CD4-positive, alpha-beta T cell treated with Interleukin-2 at 100 ng/mL for 4 hours (primary cell): ENCODE results near the gene SVOPL.
"Not testable (repeated sequence)": the region's sequence is repeated elsewhere in the genome, so short reads cannot be mapped to it uniquely, and the experiment has no call there.

Experiments used
- DNase-seq: peaks from one replicate; pipeline ENCODE4 v3.0.0-alpha.2; 2020; ENCODE audit warnings: low spot score

SVOPL gene, protein sequence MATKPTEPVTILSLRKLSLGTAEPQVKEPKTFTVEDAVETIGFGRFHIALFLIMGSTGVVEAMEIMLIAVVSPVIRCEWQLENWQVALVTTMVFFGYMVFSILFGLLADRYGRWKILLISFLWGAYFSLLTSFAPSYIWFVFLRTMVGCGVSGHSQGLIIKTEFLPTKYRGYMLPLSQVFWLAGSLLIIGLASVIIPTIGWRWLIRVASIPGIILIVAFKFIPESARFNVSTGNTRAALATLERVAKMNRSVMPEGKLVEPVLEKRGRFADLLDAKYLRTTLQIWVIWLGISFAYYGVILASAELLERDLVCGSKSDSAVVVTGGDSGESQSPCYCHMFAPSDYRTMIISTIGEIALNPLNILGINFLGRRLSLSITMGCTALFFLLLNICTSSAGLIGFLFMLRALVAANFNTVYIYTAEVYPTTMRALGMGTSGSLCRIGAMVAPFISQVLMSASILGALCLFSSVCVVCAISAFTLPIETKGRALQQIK

DNA sequence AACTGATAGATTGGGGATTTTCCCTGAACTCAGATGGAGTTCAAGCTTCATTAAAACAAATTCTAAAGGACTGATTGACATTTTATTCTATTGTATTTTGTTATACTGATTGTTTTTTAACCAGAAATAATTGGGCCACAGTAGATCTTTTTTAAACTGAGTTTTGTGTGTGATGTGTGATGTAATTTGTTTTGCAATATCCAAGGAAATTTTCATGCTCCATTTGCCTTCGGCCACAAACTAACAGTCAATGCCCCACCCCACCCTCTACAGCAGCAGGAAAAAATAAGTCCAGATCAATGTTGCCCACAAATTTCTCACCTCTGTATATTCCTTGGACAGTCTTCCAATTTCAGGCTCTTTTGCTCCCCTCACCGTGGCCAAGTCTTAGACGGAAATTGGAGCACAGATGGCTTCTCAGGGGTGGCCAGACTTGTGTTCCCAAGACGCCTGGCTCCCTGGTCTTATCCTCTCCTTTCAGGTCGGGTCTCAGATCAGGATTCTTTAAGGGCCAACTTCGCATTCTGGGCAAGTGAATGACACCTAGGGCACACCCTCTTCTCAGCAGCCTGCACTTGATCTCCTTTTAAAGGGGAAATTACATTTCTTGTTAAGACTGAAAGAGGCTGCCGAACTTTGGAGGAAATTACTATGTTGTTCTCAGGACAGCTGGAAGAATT, at the start of gene SVOPL:
Gene SVOPL (minus strand): TSS at position 506 of the 680 bp plus-strand sequence. CDS start 22,317 bp downstream, outside the sequence.
- DNase-seq: no peak

DNA sequence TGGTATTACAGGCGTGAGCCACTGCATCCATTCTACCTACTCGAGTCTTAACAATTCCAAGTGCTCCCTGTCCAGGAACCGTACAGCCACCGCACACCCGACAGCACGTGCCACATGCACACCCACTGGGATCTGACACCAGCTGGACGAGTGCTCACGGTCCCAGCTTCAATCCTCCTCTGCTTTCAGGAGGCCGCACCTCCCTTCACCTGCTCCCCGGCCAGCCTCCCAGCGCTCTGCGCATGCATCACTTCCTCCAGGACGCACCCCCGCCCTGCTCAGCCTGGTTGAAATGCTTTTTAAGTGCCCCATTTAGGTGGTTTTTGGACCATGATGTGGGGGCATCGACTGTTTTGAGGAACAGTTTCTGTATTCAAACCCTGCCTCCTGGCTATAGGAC, 49.3 kb upstream of the SVOPL start:
- DNase-seq: no peak

DNA sequence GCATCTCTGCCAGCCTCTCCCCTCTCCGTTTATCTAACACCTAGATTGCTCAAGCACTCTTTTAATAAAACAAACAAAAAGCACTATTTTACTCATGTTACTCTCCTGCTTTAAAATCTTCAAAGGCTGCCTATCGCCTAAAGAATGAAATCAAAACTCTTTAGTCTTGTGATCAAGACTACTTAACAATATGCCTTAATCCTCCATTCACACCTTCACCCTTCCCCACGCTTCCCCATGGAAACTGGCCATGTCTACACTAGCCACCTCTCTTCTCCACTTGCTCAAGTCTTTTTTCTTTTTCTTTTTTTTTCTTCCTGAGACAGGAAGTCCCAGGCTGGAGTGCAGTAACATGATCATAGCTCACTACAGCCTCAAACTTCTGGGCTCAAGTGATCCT, 48.8 kb upstream of the SVOPL start:
- no peak for DNase-seq

DNA sequence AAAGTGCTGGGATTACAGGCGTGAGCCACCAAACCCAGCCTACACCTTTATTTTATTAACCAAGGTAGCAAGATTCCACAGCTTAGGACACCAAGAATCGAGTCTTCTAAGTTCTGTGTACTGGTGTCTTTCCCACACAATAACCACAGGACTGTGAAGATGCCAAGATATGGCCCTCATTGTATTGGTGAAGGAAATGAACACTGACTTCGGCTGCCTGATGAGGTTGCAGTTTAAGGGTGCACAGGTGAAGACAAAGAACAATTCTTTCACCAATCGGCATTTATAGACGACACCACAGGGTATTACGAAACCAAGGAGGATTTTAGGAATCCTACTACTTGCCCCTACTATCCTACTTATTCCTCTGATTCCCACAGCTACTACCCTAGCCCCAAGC, 47.5 kb upstream of the SVOPL start:
- no peak for DNase-seq

DNA sequence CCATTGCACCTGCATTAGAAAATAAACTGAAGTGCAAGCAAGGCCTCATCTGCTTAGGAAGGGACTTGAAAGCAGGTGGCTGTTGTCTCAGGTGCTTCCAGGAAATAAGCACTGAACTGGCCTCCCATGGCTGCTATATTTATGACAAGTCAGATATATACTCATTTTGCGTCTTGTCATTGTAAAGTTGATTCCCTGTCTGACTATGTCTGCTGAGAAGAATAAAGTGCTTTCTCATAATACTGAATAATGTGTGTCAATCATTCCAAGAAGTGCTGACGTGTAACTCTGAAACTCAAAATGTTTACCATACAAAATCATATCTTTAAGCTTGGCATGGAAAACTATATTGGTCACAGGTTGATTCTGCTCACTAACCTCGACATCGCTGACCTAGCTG, 44.9 kb upstream of the SVOPL start:
- DNase-seq: peak; percentile 28

DNA sequence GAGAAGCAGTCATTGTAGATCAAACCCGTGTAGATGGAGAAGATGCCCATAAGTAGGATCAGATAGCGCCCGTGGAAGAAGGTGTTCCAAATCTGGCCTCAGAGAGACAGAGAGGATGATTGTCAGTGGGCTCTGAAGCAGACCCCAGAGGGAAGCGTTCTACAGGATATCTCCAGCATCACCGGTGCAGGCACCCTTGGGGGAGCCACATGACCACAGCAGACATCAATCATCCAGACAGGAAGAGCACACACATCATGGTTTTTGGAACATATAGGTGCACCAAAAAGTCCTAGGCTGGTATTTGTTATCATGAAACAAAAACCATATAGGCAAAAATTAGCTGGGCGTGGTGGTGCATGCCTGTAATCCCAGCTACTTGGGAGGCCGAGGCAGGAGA, 44.0 kb upstream of the SVOPL start:
- no peak for DNase-seq

DNA sequence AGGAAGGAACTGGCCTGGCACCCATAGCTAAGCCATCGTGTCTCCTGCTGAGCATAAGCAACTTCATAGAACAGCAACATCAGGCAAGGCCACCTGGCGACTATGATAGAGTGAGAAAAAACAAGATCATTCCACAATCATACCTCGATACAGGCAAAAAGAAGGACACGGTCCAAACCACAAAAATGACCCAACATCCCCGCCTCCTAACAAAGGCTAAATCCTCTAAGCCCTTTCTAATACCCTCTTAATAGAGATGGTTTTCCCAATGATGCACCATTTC, 40.2 kb upstream of the SVOPL start:
- DNase-seq: no peak

DNA sequence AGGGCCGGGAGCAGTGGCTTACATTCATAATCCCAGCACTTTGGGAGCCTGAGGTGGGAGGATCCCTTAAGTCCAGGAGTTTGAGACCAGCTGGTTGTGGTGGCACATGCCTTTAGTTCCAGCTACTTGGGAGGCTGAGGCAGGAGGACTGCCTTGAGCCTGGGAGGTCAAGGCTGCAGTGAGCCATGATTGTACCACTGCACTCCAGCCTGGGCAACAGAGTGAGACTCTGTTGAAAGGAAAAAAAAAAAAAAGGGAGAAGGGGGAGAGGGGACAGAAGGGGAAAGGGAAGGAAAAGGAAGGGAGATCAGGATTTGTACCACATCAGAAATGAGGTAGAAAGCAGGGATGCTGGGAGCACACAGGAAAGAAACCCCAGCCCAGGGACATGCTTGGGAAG, 38.7 kb upstream of the SVOPL start:
- DNase-seq: no peak

DNA sequence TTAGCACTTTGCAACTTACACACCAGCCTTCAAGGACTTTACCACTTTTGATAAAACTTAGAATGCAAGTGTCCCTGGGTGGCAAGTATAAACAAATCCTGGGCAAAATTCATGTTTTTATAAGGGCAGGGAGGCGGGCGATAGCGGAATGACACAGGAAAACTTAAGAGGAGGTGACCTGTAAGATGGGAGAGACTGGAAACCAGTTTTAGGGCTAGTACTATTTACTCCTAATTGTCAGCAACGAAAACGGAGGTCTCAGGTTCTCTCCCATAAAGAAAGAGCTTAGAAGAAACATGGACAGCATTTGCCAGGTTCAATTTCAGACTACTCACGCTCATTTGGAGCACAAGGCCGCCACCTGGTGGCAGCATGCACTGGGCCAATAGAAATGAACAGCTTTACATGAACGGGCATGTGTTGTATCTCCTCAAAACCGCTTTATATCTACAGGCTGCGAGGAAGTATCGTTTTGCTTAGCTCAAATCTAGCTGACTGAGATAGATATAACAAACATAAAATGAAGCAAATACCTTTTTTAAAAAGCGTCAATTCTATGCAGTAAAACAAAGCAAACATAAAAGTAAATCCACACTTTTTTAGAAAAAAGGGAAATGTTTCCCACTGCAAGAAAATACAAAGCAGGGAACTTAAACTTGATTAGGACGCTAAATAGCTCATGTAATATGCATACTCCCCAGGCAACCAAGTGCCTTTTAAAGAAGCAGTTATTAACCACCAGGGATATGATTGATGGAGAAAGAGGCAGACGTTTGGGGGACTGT, 37.6 kb upstream of the SVOPL start:
- peak; percentile 86 for DNase-seq

DNA sequence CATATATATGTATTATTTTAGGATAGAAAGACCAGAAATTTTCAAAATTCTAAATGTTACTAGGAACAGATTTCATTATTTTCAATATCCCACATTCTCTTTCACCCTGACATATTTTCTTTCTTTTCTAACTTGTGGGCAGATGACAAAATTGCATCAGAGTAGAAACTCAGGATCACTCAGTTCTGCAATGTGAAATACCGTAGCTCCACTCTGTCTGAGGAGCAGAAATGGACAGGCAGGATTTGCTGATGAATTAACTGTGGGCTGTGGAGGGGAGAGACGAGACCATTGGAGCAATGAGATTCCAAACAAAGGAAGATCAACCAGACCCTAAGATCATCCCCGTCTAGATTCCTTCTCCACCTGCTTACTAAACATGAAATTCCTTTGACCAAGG, 37.0 kb upstream of the SVOPL start:
- DNase-seq: no peak

DNA sequence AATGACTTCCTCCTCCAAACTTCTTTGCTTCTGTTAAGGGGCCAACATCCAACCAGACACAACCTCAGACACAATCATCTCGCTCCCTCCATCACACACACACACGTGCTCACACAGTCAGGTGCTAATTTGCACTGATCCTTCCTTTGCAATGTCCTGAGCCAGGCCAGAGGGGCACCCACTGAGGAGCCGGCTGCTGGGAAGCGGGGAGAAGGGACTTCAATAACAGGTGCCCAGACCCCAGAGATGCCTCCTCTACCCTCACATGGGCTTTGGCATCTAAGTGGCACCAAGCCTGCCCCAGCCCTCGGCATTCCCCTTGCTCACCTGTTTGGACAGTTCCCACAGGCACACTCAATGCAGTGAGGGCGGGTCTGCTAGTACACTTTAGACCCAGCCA, 34.2 kb upstream of the SVOPL start:
- no peak for DNase-seq

DNA sequence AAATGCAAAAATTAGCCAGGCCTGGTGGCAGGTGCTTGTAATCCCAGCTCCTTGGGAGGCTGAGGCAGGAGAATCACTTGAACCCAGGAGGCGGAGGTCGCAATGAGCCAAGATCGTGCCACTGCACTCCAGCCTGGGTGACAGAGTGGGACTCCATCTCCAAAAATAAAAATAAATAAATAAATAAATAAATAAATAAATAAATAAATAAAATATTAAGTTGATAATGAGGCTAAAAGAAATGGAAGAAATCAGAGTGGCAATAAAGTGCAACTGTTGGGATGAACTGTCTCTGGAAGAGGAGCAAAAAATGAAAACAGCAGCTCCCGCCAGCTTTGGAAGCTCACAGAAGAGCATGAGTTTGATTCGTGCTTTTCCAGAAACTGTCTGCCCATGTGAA, 30.6 kb upstream of the SVOPL start:
- DNase-seq: not testable (repeated sequence)

DNA sequence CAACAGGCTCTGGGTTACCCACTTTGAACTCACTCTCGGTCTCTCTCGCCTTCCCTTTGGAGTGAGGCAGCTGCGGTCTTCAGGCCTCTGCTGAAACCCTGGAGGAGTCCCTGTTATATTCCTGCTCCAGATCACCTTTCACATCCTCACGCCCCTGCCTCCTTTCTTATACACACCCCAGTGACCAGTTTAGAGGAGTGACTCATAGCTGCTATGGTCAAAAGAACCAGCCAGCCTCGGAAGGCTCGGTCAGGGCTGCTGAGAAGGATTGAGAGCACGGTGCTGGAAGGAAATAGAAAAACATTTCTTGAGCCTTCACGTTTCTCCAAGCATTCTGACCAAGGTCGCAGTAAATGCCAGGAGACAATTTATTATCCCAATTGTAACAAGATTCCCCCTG, 28.3 kb upstream of the SVOPL start:
- DNase-seq: no peak

DNA sequence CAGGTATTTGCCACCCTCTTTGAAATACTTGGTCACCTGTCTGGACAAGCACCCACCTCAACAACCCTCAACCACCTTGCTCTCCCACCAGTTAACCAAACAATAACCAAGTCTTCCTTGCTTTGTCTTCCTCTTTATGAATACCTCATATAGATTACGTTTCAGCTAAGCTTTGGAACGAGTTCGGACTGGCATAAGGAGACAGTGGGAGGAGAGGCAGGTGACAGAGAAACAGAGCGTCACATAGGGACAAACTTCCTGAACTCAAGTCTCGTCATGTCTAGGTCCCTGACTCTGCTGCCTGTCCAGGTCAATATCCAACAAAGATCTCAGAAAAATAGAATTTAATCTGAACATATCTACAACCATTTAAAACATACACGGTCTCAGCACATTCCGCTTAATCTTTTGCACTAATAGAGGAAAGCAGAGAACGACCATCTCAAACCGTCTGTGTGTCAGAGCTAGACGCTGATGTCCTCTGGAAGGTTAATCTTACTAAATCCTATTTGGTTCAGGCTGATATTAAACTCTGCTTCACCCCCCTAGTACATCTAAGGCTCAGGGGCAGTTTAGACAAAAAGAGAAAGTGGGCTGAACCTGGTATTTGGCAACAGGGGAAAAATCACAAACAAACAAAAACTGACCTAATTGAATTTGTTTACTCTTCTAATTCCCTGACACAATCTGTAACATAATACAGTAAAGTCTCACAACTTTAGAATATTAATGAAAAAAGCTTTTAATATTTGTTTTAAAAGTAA, 26.4 kb upstream of the SVOPL start:
- DNase-seq: no peak

DNA sequence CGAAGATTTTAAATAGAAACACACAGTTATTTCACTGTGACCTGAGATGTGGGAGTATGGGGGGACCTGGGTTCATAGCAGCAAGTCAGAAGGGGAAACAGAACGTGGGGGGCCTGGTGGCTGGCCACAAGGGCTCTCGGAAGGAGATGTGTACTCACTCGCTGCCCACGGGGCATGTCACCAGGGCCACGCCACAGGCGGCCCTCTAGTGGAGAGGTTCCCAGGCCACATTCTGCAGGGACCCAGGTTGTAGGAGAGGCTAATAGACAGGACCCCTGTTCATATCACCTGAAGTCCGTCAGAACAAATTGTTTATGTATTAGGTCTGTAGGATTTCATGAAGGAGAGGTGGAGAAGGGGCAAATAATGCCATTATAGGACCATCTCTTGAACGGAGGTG, 25.1 kb upstream of the SVOPL start:
- DNase-seq: no peak

DNA sequence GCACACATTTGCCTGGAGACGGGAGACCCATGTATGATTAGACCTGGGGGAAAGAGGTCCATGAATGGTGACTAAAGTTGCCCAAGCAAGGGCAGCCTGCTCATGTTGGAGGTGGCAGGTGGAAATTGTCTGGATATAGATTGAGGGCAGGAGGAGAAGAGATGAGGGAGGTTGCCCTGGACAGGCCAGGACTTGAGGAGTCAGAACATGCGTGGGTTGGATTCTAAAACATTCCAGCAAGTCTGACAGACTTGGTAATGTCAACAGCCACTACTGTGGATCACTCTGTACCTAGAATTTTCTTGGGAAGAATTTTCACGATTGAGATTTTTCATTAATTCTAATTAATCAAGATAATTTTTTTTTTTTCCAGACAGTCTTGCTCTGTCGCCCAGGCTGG, 19.1 kb upstream of the SVOPL start:
- DNase-seq: no peak

DNA sequence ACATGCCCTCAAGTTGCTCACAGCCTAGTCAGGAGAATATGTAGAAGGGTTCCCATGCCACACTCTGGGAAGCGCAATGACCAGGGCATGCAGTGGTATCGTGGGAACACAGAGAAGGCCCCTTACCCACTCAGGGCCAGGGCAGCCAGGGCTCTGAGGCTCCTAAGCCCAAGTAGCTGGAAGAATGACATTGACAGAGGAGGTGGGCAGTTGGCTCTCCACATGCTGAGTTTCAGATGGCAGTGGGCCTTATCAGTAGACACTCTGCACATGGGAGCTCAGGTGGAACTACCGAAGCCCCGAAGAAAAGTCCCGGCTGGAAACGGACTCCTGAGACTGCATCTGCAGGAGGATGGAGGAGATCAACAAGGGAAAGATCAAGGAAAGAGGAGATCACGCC, 15.7 kb upstream of the SVOPL start:
- no peak for DNase-seq

DNA sequence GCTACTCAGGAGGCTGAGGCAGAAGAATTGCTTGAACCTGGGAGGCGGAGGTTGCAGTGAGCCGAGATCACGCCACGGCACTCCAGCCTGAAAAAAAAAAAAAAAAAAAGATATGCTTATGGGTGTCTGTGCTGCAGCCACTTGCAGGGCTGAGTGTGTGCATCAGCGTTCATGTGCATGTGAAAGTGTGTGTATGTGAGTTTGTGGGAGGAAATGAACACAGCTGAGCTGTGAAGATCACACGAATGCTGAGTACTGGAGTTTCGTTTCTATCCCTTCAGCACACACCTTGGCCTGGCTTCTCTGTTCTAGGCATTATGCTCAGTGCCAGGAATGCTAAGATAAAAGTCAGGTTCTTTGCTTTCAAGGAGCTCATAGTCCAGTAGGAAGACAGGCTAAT, 12.0 kb upstream of the SVOPL start:
- no peak for DNase-seq

DNA sequence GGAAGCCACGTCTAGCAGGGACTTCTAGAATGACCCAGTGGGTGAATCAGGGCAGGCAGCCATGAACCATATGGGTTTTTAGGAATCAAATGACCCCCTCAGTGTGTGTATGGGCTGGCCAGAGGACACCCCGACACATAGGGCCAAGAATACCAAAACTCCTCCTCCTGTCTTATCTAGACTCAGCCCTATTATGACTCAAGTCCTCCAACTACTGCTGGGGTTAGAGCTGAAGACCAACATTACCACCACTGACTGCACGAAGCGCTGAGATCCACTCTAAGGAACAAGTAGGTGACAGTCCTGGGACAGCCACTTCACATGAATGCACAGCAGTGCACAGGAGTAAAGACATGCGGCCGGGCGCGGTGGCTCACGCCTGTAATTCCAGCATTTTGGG, 11.5 kb upstream of the SVOPL start:
- no peak for DNase-seq

DNA sequence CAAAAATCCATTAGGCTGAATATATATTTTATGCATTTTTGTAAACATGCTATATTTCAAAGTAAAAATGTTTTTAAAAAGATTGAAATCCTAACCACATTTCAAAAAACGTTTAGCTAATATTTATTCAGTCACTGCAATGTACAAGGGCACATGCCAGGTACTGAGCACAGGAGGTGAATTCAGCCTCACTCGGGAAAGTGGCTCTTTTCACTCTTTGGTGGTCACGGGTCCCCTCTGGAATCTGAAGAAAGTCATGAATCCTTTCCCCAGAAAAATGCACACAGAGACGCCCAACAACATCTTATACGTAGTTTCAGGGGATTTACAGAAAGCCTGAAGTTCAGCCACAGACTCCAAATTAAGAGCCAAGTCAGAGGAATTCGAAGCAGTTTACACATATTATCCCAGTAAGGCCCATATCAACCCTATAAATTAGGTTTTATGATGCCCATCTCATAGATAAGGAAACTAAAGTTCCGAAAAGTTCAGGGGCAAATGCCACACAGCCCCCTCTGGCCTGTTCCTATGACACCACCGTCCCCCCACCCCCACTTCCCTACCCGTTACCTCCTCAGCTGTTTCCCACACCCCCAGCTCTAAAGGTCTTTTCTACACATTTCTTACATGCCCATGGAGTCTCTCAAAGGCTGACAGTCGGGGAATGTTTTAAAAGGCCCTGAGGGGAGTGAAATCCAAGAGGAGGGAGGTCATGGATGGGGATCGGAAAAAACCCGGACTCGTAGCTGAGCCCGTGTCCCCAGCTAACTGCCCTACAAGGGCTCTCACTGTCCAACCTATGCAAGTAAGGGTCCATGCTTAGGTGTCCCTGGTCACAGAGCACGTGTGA, 9.6 kb upstream of the SVOPL start:
- DNase-seq: no peak

DNA sequence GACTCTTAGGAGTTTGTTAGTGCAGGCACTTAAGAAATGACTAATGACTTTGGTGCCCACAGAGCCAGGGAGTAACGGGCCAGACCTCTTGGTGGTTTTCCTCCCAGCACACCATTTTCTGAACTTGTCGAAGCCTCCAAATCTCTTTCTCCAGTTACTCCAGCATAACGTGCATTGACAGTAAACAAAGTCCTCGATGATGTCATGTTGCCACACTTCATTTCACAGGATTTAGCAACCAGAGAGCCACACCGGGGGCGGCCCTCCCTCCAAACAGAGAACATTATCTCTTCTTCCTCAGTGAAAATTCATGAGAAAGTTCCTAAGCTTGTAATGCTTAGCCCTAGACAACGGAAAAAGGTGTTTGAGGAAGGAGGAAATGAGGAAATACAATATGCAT, 4.0 kb upstream of the SVOPL start:
- DNase-seq: no peak
